HEK293 (cell line): ENCODE data around the gene ARX.

Experiments
- CTCF ChIA-PET: fragments of 350-600 bp; formaldehyde crosslinking; extraction: SDS; loops from one replicate; lab custom pipeline; 2021; ENCODE audit warnings: antibody characterized with exemption; lab: Yijun Ruan, JAX
- POLR2A ChIA-PET: fragments of 300-600 bp; formaldehyde crosslinking; extraction: SDS; loops from one replicate; lab custom pipeline; 2020; ENCODE audit warnings: antibody characterized with exemption, inconsistent platforms; lab: Yijun Ruan, JAX
- H3K27ac ChIP-seq: fragments of 200-500 bp; sonication (Bioruptor generic); 2 replicates; pipeline ENCODE4 v1.5.1; 2014; ENCODE audit warnings: low read depth, low read length, control low read depth, inconsistent platforms; ENCODE audit errors: extremely low read depth
- H3K36me3 ChIP-seq, 2 experiments: fragments of 200-500 bp in 1 of 2; sonication (Bioruptor generic) in 1 of 2; 1 replicate in 1 of 2; 2 replicates in 1 of 2; pipeline ENCODE4 v1.5.1; 2014 to 2017; ENCODE audit warnings: inconsistent platforms in 2 of 2, low read length in 2 of 2; ENCODE audit not compliant: control insufficient read depth in 2 of 2, insufficient read depth in 1 of 2
- H3K4me1 ChIP-seq: fragments of 200-500 bp; sonication (Bioruptor generic); 2 replicates; pipeline ENCODE4 v1.5.1; 2014; ENCODE audit warnings: mild to moderate bottlenecking, low read length, inconsistent platforms; ENCODE audit not compliant: control insufficient read depth, insufficient read depth
- H3K4me3 ChIP-seq: 2 replicates; pipeline ENCODE4 v1.5.1; 2011; ENCODE audit warnings: low read depth, mild to moderate bottlenecking, control low read depth, low read length, moderate library complexity
- H3K9me3 ChIP-seq: fragments of 200-500 bp; sonication (Bioruptor generic); 2 replicates; pipeline ENCODE4 v1.5.1; 2014; ENCODE audit warnings: low read depth, low read length, inconsistent platforms; ENCODE audit not compliant: control insufficient read depth, insufficient read depth
- FEZF1 ChIP-seq: fragments of 450-650 bp; formaldehyde crosslinking; IDR thresholded peaks from 2 replicates; pipeline ENCODE4 v1.5.1; 2016; ENCODE audit warnings: missing biosample characterization, missing genetic modification characterization
- IKZF3 ChIP-seq: fragments of 450-650 bp; IDR thresholded peaks from 2 replicates; pipeline ENCODE4 v1.5.0; 2018; ENCODE audit warnings: missing biosample characterization, mild to moderate bottlenecking, missing genetic modification characterization, moderate library complexity
- INSM2 ChIP-seq: fragments of 450-650 bp; formaldehyde crosslinking; IDR thresholded peaks from 2 replicates; pipeline ENCODE4 v1.5.1; 2016; ENCODE audit warnings: missing biosample characterization, missing genetic modification characterization
- KLF9 ChIP-seq: fragments of 450-650 bp; formaldehyde crosslinking; IDR thresholded peaks from 2 replicates; pipeline ENCODE4 v1.5.1; 2016; ENCODE audit warnings: missing biosample characterization, missing genetic modification characterization, low read depth
- TRIM28 ChIP-seq: IDR thresholded peaks from 2 replicates; pipeline ENCODE4 v1.6.1; 2011; ENCODE audit warnings: low read length, control low read depth, borderline replicate concordance
- YY2 ChIP-seq: fragments of 450-650 bp; formaldehyde crosslinking; IDR thresholded peaks from 2 replicates; pipeline ENCODE4 v1.5.1; 2016; ENCODE audit warnings: missing biosample characterization, missing genetic modification characterization
- ZFP3 ChIP-seq: fragments of 450-650 bp; formaldehyde crosslinking; IDR thresholded peaks from 2 replicates; pipeline ENCODE4 v1.5.1; 2016; ENCODE audit warnings: low read depth, missing biosample characterization, missing genetic modification characterization
- ZNF155 ChIP-seq: fragments of 450-650 bp; formaldehyde crosslinking; IDR thresholded peaks from 2 replicates; pipeline ENCODE4 v1.5.1; 2016; ENCODE audit warnings: missing biosample characterization, missing genetic modification characterization
- ZNF169 ChIP-seq: fragments of 450-650 bp; formaldehyde crosslinking; IDR thresholded peaks from 2 replicates; pipeline ENCODE4 v1.5.1; 2016; ENCODE audit warnings: missing biosample characterization, missing genetic modification characterization
- ZNF394 ChIP-seq: fragments of 450-650 bp; formaldehyde crosslinking; IDR thresholded peaks from 2 replicates; pipeline ENCODE4 v1.5.1; 2016; ENCODE audit warnings: missing biosample characterization, missing genetic modification characterization, mild to moderate bottlenecking, moderate library complexity, borderline replicate concordance
- ZNF433 ChIP-seq: fragments of 450-650 bp; formaldehyde crosslinking; IDR thresholded peaks from 2 replicates; pipeline ENCODE4 v1.5.1; 2016; ENCODE audit warnings: missing biosample characterization, missing genetic modification characterization, low read depth
- ZNF513 ChIP-seq: fragments of 450-650 bp; IDR thresholded peaks from 2 replicates; pipeline ENCODE4 v1.5.1; 2018; ENCODE audit warnings: missing biosample characterization, missing genetic modification characterization
- ZNF558 ChIP-seq: fragments of 450-650 bp; formaldehyde crosslinking; IDR thresholded peaks from 2 replicates; pipeline ENCODE4 v1.5.1; 2016; ENCODE audit warnings: missing biosample characterization, missing genetic modification characterization
- ZNF571 ChIP-seq: fragments of 450-650 bp; formaldehyde crosslinking; IDR thresholded peaks from 2 replicates; pipeline ENCODE4 v1.5.0; 2017; ENCODE audit warnings: missing biosample characterization, missing genetic modification characterization
- ZNF621 ChIP-seq: fragments of 450-650 bp; formaldehyde crosslinking; IDR thresholded peaks from 2 replicates; pipeline ENCODE4 v1.5.1; 2017; ENCODE audit warnings: missing biosample characterization, missing genetic modification characterization
- ZNF626 ChIP-seq: fragments of 450-650 bp; sonication (Bioruptor Pico); formaldehyde crosslinking; IDR thresholded peaks from 2 replicates; pipeline ENCODE4 v1.5.1; 2018; ENCODE audit warnings: missing biosample characterization, missing genetic modification characterization, inconsistent platforms
- ZNF629 ChIP-seq: fragments of 450-650 bp; formaldehyde crosslinking; IDR thresholded peaks from 2 replicates; pipeline ENCODE4 v1.5.1; 2017; ENCODE audit warnings: missing biosample characterization, missing genetic modification characterization
- ZNF707 ChIP-seq: fragments of 450-650 bp; formaldehyde crosslinking; IDR thresholded peaks from 2 replicates; pipeline ENCODE4 v1.5.1; 2016; ENCODE audit warnings: missing biosample characterization, missing genetic modification characterization
- ZNF76 ChIP-seq: fragments of 450-650 bp; formaldehyde crosslinking; IDR thresholded peaks from 2 replicates; pipeline ENCODE4; 2016; ENCODE audit warnings: low read depth, missing biosample characterization, missing genetic modification characterization, borderline replicate concordance
- TF ChIP-seq, protein P1 (sequence below): fragments of 450-650 bp; formaldehyde crosslinking; IDR thresholded peaks from 2 replicates; pipeline ENCODE4 v1.5.1; 2017; ENCODE audit warnings: missing biosample characterization, mild to moderate bottlenecking, missing genetic modification characterization, moderate library complexity
- TF ChIP-seq, protein P2 (sequence below): fragments of 450-650 bp; formaldehyde crosslinking; IDR thresholded peaks from 2 replicates; pipeline ENCODE4 v1.5.1; 2016; ENCODE audit warnings: missing biosample characterization, missing genetic modification characterization
- TF ChIP-seq, protein P3 (sequence below): fragments of 450-650 bp; formaldehyde crosslinking; IDR thresholded peaks from 2 replicates; pipeline ENCODE4 v1.5.1; 2016; ENCODE audit warnings: missing biosample characterization, missing genetic modification characterization
- TF ChIP-seq, protein P4 (sequence below): fragments of 450-650 bp; formaldehyde crosslinking; IDR thresholded peaks from 2 replicates; pipeline ENCODE4 v1.5.1; 2017; ENCODE audit warnings: missing biosample characterization, missing genetic modification characterization

The ARX gene

DNA sequence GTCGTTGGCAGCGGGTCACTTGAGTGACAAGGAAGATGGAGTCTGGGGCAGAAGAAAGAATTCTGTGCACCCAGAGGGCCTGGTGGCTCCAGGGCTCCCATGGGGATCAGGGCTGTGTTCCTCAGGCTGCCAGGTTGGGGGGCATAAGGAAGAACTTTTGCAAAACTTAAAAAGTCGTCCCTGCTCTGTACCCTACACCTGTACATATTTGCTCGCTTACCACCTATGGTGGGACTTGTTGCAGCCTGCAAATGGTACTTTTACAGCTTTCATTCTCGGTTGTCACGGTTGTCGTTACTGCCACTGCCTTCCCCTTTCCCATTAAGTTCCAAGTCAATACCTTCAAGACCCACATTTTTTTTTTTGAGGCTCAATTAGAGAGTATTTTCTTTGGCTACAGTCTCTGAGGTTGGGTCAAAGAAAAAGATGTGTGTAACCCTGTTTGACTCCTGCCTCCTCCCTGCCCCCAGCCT, 9.1 kb downstream of the ARX start:
- Histone ChIP-seq H3K9me3 (no peaks in the 10 kb centered on the region), H3K4me1 (no peaks in the 10 kb centered on the region), H3K4me3 (no peak overlapping the region), H3K27ac (no peak overlapping the region), H3K36me3 (no peaks in the 10 kb centered on the region)
- ChIA-PET CTCF (no interaction called here), POLR2A (no interaction called here)
- TF ChIP-seq ZNF629 (tag by site-specific recombination) (no peak), IKZF3 (tag by site-specific recombination) (no peak), KLF9 (no peak), YY2 (no peak), ZNF513 (tag by site-specific recombination) (no peak), TRIM28 (no peak), ZFP3 (no peak), ZNF707 (tag by site-specific recombination) (no peak), ZNF558 (tag by site-specific recombination) (no peak), ZNF621 (tag by site-specific recombination) (no peak), ZNF626 (tag by site-specific recombination) (no peak), ZNF394 (no peak), INSM2 (tag by site-specific recombination) (no peak), ZNF155 (tag by site-specific recombination) (no peak)
- TF ChIP-seq, protein P1, sequence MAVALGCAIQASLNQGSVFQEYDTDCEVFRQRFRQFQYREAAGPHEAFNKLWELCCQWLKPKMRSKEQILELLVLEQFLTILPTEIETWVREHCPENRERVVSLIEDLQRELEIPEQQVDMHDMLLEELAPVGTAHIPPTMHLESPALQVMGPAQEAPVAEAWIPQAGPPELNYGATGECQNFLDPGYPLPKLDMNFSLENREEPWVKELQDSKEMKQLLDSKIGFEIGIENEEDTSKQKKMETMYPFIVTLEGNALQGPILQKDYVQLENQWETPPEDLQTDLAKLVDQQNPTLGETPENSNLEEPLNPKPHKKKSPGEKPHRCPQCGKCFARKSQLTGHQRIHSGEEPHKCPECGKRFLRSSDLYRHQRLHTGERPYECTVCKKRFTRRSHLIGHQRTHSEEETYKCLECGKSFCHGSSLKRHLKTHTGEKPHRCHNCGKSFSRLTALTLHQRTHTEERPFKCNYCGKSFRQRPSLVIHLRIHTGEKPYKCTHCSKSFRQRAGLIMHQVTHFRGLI (tag by site-specific recombination) = no peak
- TF ChIP-seq, protein P2, sequence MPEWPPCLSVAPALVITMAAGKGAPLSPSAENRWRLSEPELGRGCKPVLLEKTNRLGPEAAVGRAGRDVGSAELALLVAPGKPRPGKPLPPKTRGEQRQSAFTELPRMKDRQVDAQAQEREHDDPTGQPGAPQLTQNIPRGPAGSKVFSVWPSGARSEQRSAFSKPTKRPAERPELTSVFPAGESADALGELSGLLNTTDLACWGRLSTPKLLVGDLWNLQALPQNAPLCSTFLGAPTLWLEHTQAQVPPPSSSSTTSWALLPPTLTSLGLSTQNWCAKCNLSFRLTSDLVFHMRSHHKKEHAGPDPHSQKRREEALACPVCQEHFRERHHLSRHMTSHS (tag by site-specific recombination) = no peak
- TF ChIP-seq, protein P3, sequence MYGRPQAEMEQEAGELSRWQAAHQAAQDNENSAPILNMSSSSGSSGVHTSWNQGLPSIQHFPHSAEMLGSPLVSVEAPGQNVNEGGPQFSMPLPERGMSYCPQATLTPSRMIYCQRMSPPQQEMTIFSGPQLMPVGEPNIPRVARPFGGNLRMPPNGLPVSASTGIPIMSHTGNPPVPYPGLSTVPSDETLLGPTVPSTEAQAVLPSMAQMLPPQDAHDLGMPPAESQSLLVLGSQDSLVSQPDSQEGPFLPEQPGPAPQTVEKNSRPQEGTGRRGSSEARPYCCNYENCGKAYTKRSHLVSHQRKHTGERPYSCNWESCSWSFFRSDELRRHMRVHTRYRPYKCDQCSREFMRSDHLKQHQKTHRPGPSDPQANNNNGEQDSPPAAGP (tag by site-specific recombination) = no peak

- ChIA-PET POLR2A (interaction anchor here (0.6 kb wide), 1 partner anchor 1116 kb away, joined by 3 read pairs; no protein-coding TSS in a partner anchor), CTCF (no interaction called here)
- no peak for TF ChIP-seq ZNF76 (tag by site-specific recombination)
- no peak for TF ChIP-seq FEZF1
- TF ChIP-seq, protein P4, sequence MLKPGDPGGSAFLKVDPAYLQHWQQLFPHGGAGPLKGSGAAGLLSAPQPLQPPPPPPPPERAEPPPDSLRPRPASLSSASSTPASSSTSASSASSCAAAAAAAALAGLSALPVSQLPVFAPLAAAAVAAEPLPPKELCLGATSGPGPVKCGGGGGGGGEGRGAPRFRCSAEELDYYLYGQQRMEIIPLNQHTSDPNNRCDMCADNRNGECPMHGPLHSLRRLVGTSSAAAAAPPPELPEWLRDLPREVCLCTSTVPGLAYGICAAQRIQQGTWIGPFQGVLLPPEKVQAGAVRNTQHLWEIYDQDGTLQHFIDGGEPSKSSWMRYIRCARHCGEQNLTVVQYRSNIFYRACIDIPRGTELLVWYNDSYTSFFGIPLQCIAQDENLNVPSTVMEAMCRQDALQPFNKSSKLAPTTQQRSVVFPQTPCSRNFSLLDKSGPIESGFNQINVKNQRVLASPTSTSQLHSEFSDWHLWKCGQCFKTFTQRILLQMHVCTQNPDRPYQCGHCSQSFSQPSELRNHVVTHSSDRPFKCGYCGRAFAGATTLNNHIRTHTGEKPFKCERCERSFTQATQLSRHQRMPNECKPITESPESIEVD = no peak
- TF ChIP-seq ZNF169 = no peak
- no peak for TF ChIP-seq ZNF571 (tag by site-specific recombination)
- TF ChIP-seq ZNF433 (tag by site-specific recombination) = no peak
Observed at GRCh38 chrX:25005382-25006185, 10.2 kb downstream of the ARX start.

More at GRCh38 chrX:25005382-25006185, 10.2 kb downstream of the ARX start:
- no peaks in the 10 kb centered on the region for H3K4me1 ChIP-seq
- H3K36me3 ChIP-seq = no peaks in the 10 kb centered on the region
- H3K9me3 ChIP-seq = no peaks in the 10 kb centered on the region
- no peak overlapping the region for H3K4me3 ChIP-seq
- H3K27ac ChIP-seq = no peak overlapping the region
